COLO829 (cell line): ENCODE data around the gene NEURL1.
A peak's percentile ranks its signal among the peaks of the same experiment; 100 is the strongest.

Experiments used
- DNase-seq: peaks from one replicate; pipeline ENCODE4 v3.0.0; 2012; ENCODE audit warnings: low spot score

The NEURL1 gene

GRCh38 chr10:103564116-103564501 lies 70.6 kb downstream of the NEURL1 start:
- DNase-seq, result no peak

- peak; percentile 17 for DNase-seq
Measured at GRCh38 chr10:103564776-103565520, 71.4 kb downstream of the NEURL1 start.

GRCh38 chr10:103566536-103566935 lies 73.0 kb downstream of the NEURL1 start:
- no peak for DNase-seq

GRCh38 chr10:103568505-103568904 lies 75.0 kb downstream of the NEURL1 start:
- DNase-seq, result no peak

- DNase-seq, result no peak
Measured at GRCh38 chr10:103569896-103570295, 76.4 kb downstream of the NEURL1 start.

GRCh38 chr10:103570844-103571655 lies 77.5 kb downstream of the NEURL1 start:
- no peak for DNase-seq

GRCh38 chr10:103571656-103571975 lies 78.1 kb downstream of the NEURL1 start:
- DNase-seq, result no peak

GRCh38 chr10:103572347-103573204 lies 79.1 kb downstream of the NEURL1 start:
- DNase-seq, result no peak

GRCh38 chr10:103573205-103573487 lies 79.6 kb downstream of the NEURL1 start:
- DNase-seq, result no peak

GRCh38 chr10:103574097-103575061 lies 80.9 kb downstream of the NEURL1 start:
- DNase-seq, result no peak

- no peak for DNase-seq
Measured at GRCh38 chr10:103575416-103576075, 82.0 kb downstream of the NEURL1 start.

- DNase-seq, result no peak
Measured at GRCh38 chr10:103576076-103576471, 82.6 kb downstream of the NEURL1 start.

- DNase-seq, result no peak
Measured at GRCh38 chr10:103576862-103577261, 83.4 kb downstream of the NEURL1 start.

- DNase-seq, result no peak
Measured at GRCh38 chr10:103578782-103579382, 85.4 kb downstream of the NEURL1 start.

- no peak for DNase-seq
Measured at GRCh38 chr10:103580011-103580410, 86.5 kb downstream of the NEURL1 start.

- DNase-seq, result no peak
Measured at GRCh38 chr10:103580430-103580829, 86.9 kb downstream of the NEURL1 start.

GRCh38 chr10:103581499-103581898 lies 88.0 kb downstream of the NEURL1 start:
- no peak for DNase-seq

- no peak for DNase-seq
Measured at GRCh38 chr10:103582331-103583123, 89.0 kb downstream of the NEURL1 start.

GRCh38 chr10:103583871-103584215 lies 90.3 kb downstream of the NEURL1 start:
- DNase-seq, result no peak
